H9 (cell line): ENCODE measurements around the gene CCM2L. TPM values are rescaled to one million over a fixed set of nuclear protein-coding genes. Genes with fewer than 3 reads are reported as not detected.
A peak's percentile ranks its signal among the peaks of the same experiment; 100 is the strongest.

Experiments used
- DNase-seq: peaks from one replicate; pipeline ENCODE4 v3.0.0-alpha.2; 2017
- H2AFZ ChIP-seq: one replicate; pipeline ENCODE4 v1.6.1; 2013; ENCODE audit warnings: mild to moderate bottlenecking, low read length, control low read depth, moderate library complexity
- H2AK5ac ChIP-seq: 2 replicates; pipeline ENCODE4 v1.6.1; 2013; ENCODE audit warnings: low read length, control low read depth, mixed read lengths; ENCODE audit not compliant: insufficient read length
- H2BK120ac ChIP-seq: one replicate; pipeline ENCODE4 v1.6.1; 2013; ENCODE audit warnings: low read depth, mild to moderate bottlenecking, low read length, control low read depth, inconsistent platforms; ENCODE audit not compliant: poor library complexity, severe bottlenecking
- H2BK12ac ChIP-seq: 2 replicates; pipeline ENCODE4 v1.6.1; 2013; ENCODE audit warnings: low read length, control low read depth, mixed read lengths, low read depth; ENCODE audit not compliant: insufficient read length
- H2BK15ac ChIP-seq: 2 replicates; pipeline ENCODE4 v1.6.1; 2013; ENCODE audit warnings: low read depth, low read length, control low read depth
- H2BK20ac ChIP-seq: one replicate; pipeline ENCODE4 v1.6.1; 2013; ENCODE audit warnings: low read depth, mild to moderate bottlenecking, low read length, control low read depth, inconsistent platforms; ENCODE audit not compliant: poor library complexity, severe bottlenecking
- H2BK5ac ChIP-seq: 2 replicates; pipeline ENCODE4 v1.6.1; 2013; ENCODE audit warnings: low read length, control low read depth, mixed read lengths; ENCODE audit not compliant: insufficient read length
- H3K14ac ChIP-seq: 2 replicates; pipeline ENCODE4 v1.6.1; 2013; ENCODE audit warnings: low read length, control low read depth; ENCODE audit not compliant: insufficient read depth
- H3K18ac ChIP-seq: 2 replicates; pipeline ENCODE4 v1.6.1; 2013; ENCODE audit warnings: low read depth, mild to moderate bottlenecking, mixed read lengths, low read length, control low read depth; ENCODE audit not compliant: insufficient read length
- H3K23ac ChIP-seq: 2 replicates; pipeline ENCODE4 v1.6.1; 2013; ENCODE audit warnings: low read length, control low read depth, mixed read lengths, low read depth; ENCODE audit not compliant: insufficient read length
- H3K23me2 ChIP-seq: 2 replicates; pipeline ENCODE4 v1.6.1; 2013; ENCODE audit warnings: low read depth, mild to moderate bottlenecking, mixed read lengths, low read length, control low read depth; ENCODE audit not compliant: insufficient read length, poor library complexity, severe bottlenecking
- H3K27ac ChIP-seq: 2 replicates; pipeline ENCODE4 v1.5.1; 2013; ENCODE audit warnings: low read length, control low read depth, mixed read lengths, low read depth; ENCODE audit not compliant: insufficient read length
- H3K27me3 ChIP-seq: 2 replicates; pipeline ENCODE4 v1.6.1; 2013; ENCODE audit warnings: low read length, control low read depth, inconsistent platforms; ENCODE audit not compliant: insufficient read depth
- H3K4ac ChIP-seq: 2 replicates; pipeline ENCODE4 v1.6.1; 2013; ENCODE audit warnings: low read depth, mild to moderate bottlenecking, control low read depth, inconsistent platforms, low read length, moderate library complexity
- H3K4me1 ChIP-seq: 2 replicates; pipeline ENCODE4 v1.6.1; 2013; ENCODE audit warnings: low read length, control low read depth, inconsistent platforms; ENCODE audit not compliant: insufficient read depth
- H3K4me2 ChIP-seq: 2 replicates; pipeline ENCODE4 v1.6.1; 2013; ENCODE audit warnings: low read length, control low read depth, mixed read lengths; ENCODE audit not compliant: insufficient read length, insufficient read depth
- H3K56ac ChIP-seq: 2 replicates; pipeline ENCODE4 v1.6.1; 2013; ENCODE audit warnings: low read depth, mild to moderate bottlenecking, mixed read lengths, low read length, control low read depth; ENCODE audit not compliant: insufficient read length
- H3K79me1 ChIP-seq: 2 replicates; pipeline ENCODE4 v1.6.1; 2013; ENCODE audit warnings: low read depth, mild to moderate bottlenecking, moderate library complexity, low read length, control low read depth, inconsistent platforms; ENCODE audit not compliant: insufficient read depth, poor library complexity, severe bottlenecking
- H3K79me2 ChIP-seq: 2 replicates; pipeline ENCODE4 v1.6.1; 2013; ENCODE audit warnings: low read length, control low read depth, inconsistent platforms; ENCODE audit not compliant: insufficient read depth
- H3K9ac ChIP-seq: 2 replicates; pipeline ENCODE4 v1.6.1; 2013; ENCODE audit warnings: low read length, control low read depth, mixed read lengths; ENCODE audit not compliant: insufficient read length; ENCODE audit errors: extremely low read depth
- H3K9me3 ChIP-seq: one replicate; pipeline ENCODE4 v1.6.1; 2013; ENCODE audit warnings: low read depth, low read length, inconsistent platforms; ENCODE audit not compliant: control insufficient read depth
- H3T11ph ChIP-seq: one replicate; pipeline ENCODE4 v1.6.1; 2013; ENCODE audit warnings: mild to moderate bottlenecking, low read length, control low read depth, inconsistent platforms
- H4K20me1 ChIP-seq: one replicate; pipeline ENCODE4 v1.6.1; 2013; ENCODE audit not compliant: control insufficient read depth, insufficient read length, insufficient read depth
- H4K5ac ChIP-seq: 2 replicates; pipeline ENCODE4 v1.6.1; 2013; ENCODE audit warnings: low read depth, mild to moderate bottlenecking, mixed read lengths, low read length, control low read depth; ENCODE audit not compliant: insufficient read length
- H4K8ac ChIP-seq: replicated peaks from 2 replicates; pipeline ENCODE4 v1.6.1; 2013; ENCODE audit warnings: low read length, control low read depth, mixed read lengths, low read depth; ENCODE audit not compliant: insufficient read length
- H4K91ac ChIP-seq: 2 replicates; pipeline ENCODE4 v1.6.1; 2013; ENCODE audit warnings: low read depth, mild to moderate bottlenecking, moderate library complexity, mixed read lengths, low read length, control low read depth; ENCODE audit not compliant: insufficient read length
- H3K27ac Mint-ChIP-seq, 3 experiments: 2 replicates in 2 of 3; 3 replicates in 1 of 3; pipeline ENCODE4 v1.8.0; 2020 to 2021; ENCODE audit warnings: mixed read lengths in 3 of 3, mild to moderate bottlenecking in 1 of 3, moderate library complexity in 1 of 3
- H3K27me3 Mint-ChIP-seq: 2 replicates; pipeline ENCODE4 v1.8.0; 2021; ENCODE audit warnings: low read depth, mild to moderate bottlenecking, moderate library complexity, mixed read lengths
- H3K36me3 Mint-ChIP-seq, 3 experiments: 2 replicates in 2 of 3; 3 replicates in 1 of 3; pipeline ENCODE4 v1.8.0; 2020 to 2021; ENCODE audit warnings: low read depth in 3 of 3, mixed read lengths in 3 of 3; ENCODE audit not compliant: insufficient read depth in 1 of 3
- H3K4me1 Mint-ChIP-seq, 2 experiments: 2 replicates each; pipeline ENCODE4 v1.8.0; 2020; ENCODE audit warnings: mixed read lengths in 2 of 2
- H3K4me3 Mint-ChIP-seq, 2 experiments: 2 replicates in 1 of 2; 3 replicates in 1 of 2; pipeline ENCODE4 v1.8.0; 2020 to 2021; ENCODE audit warnings: mild to moderate bottlenecking in 2 of 2, mixed read lengths in 2 of 2, moderate library complexity in 1 of 2
- H3K9me3 Mint-ChIP-seq, 2 experiments: 2 replicates in 1 of 2; 3 replicates in 1 of 2; pipeline ENCODE4 v1.8.0; 2020; ENCODE audit warnings: mild to moderate bottlenecking in 2 of 2, mixed read lengths in 2 of 2, moderate library complexity in 1 of 2
- CTCF ChIP-seq: fragments of 200-600 bp; sonication (generic); conservative IDR thresholded peaks from 3 replicates; pipeline ENCODE4 v1.8.0; 2021; ENCODE audit warnings: antibody characterized with exemption, mild to moderate bottlenecking
- WGBS: extraction: QIAGEN DNeasy Blood & Tissue Kit; methylation state at CpG from one replicate; pipeline ENCODE4 v1.1.7; 2013; ENCODE audit warnings: missing lambda C conversion rate, low lambda C conversion rate, mixed read lengths; ENCODE audit not compliant: insufficient read length; ENCODE audit errors: extremely low coverage; 5-methylcytosine and 5-hydroxymethylcytosine counted together
- total RNA-seq: library from RNA; stranded (reverse); gene quantifications from 2 replicates; pipeline ENCODE4 v1.2.1, GENCODE V29; 2021

Gene CCM2L
- total RNA-seq, 1 experiment from 2014 or later: 4.6 TPM

- Histone ChIP-seq H4K20me1 (no peaks in the 10 kb centered on the region), H3K4ac (no peak overlapping the region), H2BK12ac (no peak overlapping the region), H3K9ac (no peak overlapping the region), H3K18ac (no peak overlapping the region), H4K91ac (no peak overlapping the region), H4K5ac (no peak overlapping the region), H3K23me2 (no peaks in the 10 kb centered on the region), H3T11ph (no peak overlapping the region), H2BK120ac (no peak overlapping the region), H2BK15ac (no peak overlapping the region), H2AFZ (no peak overlapping the region), H3K79me2 (no peaks in the 10 kb centered on the region), H3K27me3 (no peaks in the 10 kb centered on the region), H3K23ac (no peak overlapping the region), H2BK20ac (no peak overlapping the region), H3K14ac (no peak overlapping the region), H3K4me2 (no peak overlapping the region), H4K8ac (no peak overlapping the region), H3K9me3 (no peaks in the 10 kb centered on the region), H3K27ac (no peak overlapping the region), H3K79me1 (no peaks in the 10 kb centered on the region), H3K56ac (no peak overlapping the region), H2BK5ac (no peak overlapping the region), H2AK5ac (no peak overlapping the region), H3K4me1 (no peaks in the 10 kb centered on the region)
- TF ChIP-seq CTCF: no peak
- no peaks in the 10 kb centered on the region for H3K9me3 Mint-ChIP-seq
- DNase-seq: no peak
- H3K4me1 Mint-ChIP-seq: peaks cover 19 to 34% of the 10 kb centered on the region in 2 experiments
- H3K27me3 Mint-ChIP-seq: peaks cover 12% of the 10 kb centered on the region
- H3K4me3 Mint-ChIP-seq: no peak overlapping the region
- peak overlapping the region in 1 of 3 experiments; percentile 7; a peak in 1 of 7 replicates for H3K27ac Mint-ChIP-seq
- WGBS: no CpG with 5 or more reads among the region's 1 CpG
- H3K36me3 Mint-ChIP-seq: no peaks in the 10 kb centered on the region
These were observed 60.0 kb downstream of the CCM2L start for GRCh38 chr20:32070282-32070681.
